ENCODE results near the gene ASMT.
"Not testable (repeated sequence)": the region's sequence is repeated elsewhere in the genome, so short reads cannot be mapped to it uniquely, and the experiment has no call there.

The ASMT gene

GRCh38 chrX:1614927-1615326 is at the start of gene ASMT:
Gene ASMT (plus strand): TSS chrX:1615059. CDS start chrX:1615200, 141 bp downstream.
- DNase-seq (ENCODE audit: low read depth in 3 of 3) = no peak

- DNase-seq (ENCODE audit: low read depth in 3 of 3) = not testable (repeated sequence)
These were observed 40.7 kb upstream of the ASMT start for GRCh38 chrX:1574181-1574580.

- DNase-seq (ENCODE audit: low read depth in 3 of 3) = no peak
These were observed 38.5 kb upstream of the ASMT start for GRCh38 chrX:1576201-1576992.

GRCh38 chrX:1577845-1578244 is 37.0 kb upstream of the ASMT start:
- no peak for DNase-seq (ENCODE audit: low read depth in 3 of 3)

GRCh38 chrX:1578511-1579173 is 36.2 kb upstream of the ASMT start:
- DNase-seq (ENCODE audit: low read depth in 3 of 3) = no peak

GRCh38 chrX:1581132-1581531 is 33.7 kb upstream of the ASMT start:
- DNase-seq (ENCODE audit: low read depth in 3 of 3) = peak; percentile 41 to 71 (median 65)

- peak in 2 of 3 experiments; percentile 42 to 62 for DNase-seq (ENCODE audit: low read depth in 3 of 3)
These were observed 32.0 kb upstream of the ASMT start for GRCh38 chrX:1582686-1583437.

- DNase-seq (ENCODE audit: low read depth in 3 of 3) = no peak
These were observed 30.4 kb upstream of the ASMT start for GRCh38 chrX:1584237-1585011.

- DNase-seq (ENCODE audit: low read depth in 3 of 3) = no peak
These were observed 27.7 kb upstream of the ASMT start for GRCh38 chrX:1587161-1587560.

GRCh38 chrX:1589356-1590130 is 25.3 kb upstream of the ASMT start:
- DNase-seq (ENCODE audit: low read depth in 3 of 3) = no peak

- DNase-seq (ENCODE audit: low read depth in 3 of 3) = peak; percentile 98 to 99 (median 99)
These were observed 23.6 kb upstream of the ASMT start, which contains the start of gene AKAP17A for GRCh38 chrX:1591102-1591862. Gene AKAP17A (plus strand): TSS chrX:1591604. CDS start chrX:1593463, 1,859 bp downstream.

GRCh38 chrX:1591863-1592469 is 22.9 kb upstream of the ASMT start:
- DNase-seq (ENCODE audit: low read depth in 3 of 3) = no peak

GRCh38 chrX:1592470-1593142 is 22.3 kb upstream of the ASMT start:
- no peak for DNase-seq (ENCODE audit: low read depth in 3 of 3)

- no peak for DNase-seq (ENCODE audit: low read depth in 3 of 3)
These were observed 21.3 kb upstream of the ASMT start for GRCh38 chrX:1593286-1594271.

GRCh38 chrX:1595711-1596060 is 19.2 kb upstream of the ASMT start:
- DNase-seq (ENCODE audit: low read depth in 3 of 3) = no peak

GRCh38 chrX:1596676-1597344 is 18.0 kb upstream of the ASMT start:
- no peak for DNase-seq (ENCODE audit: low read depth in 3 of 3)

GRCh38 chrX:1597345-1598020 is 17.4 kb upstream of the ASMT start:
- no peak for DNase-seq (ENCODE audit: low read depth in 3 of 3)

Data from stimulated activated CD4-positive, alpha-beta T cell treated with anti-CD3 and anti-CD28 coated beads, TNF-alpha, amount 100 ng/mL, for 24 hours (primary cell).